Duodenal mucosa (tissue), 2 donors: ENCODE measurements around the gene RPA3.

Source experiments
- H3K27ac ChIP-seq: one replicate; pipeline ENCODE4 v1.7.0; 2013; ENCODE audit warnings: low read depth, low read length
- H3K27me3 ChIP-seq, 2 donors: one replicate each; pipeline ENCODE4 v1.7.0; 2013; ENCODE audit warnings: low read length in 2 of 2, control low read depth in 1 of 2; ENCODE audit not compliant: insufficient read depth in 2 of 2, control insufficient read depth in 1 of 2
- H3K36me3 ChIP-seq, 2 donors: one replicate each; pipeline ENCODE4 v1.7.0; 2013; ENCODE audit warnings: low read length in 2 of 2, control low read depth in 1 of 2; ENCODE audit not compliant: insufficient read depth in 2 of 2, control insufficient read depth in 1 of 2
- H3K4me1 ChIP-seq, 2 donors: one replicate each; pipeline ENCODE4 v1.7.0; 2013; ENCODE audit warnings: low read length in 2 of 2, control low read depth in 1 of 2; ENCODE audit not compliant: insufficient read depth in 2 of 2, control insufficient read depth in 1 of 2
- H3K4me3 ChIP-seq, 2 donors: one replicate each; pipeline ENCODE4 v1.7.0; 2013; ENCODE audit warnings: low read length in 2 of 2, low read depth in 1 of 2
- H3K9ac ChIP-seq, 2 donors: one replicate each; pipeline ENCODE4 v1.7.0; 2013; ENCODE audit warnings: low read length in 2 of 2, low read depth in 1 of 2
- H3K9me3 ChIP-seq, 2 donors: one replicate each; pipeline ENCODE4 v1.7.0; 2013; ENCODE audit warnings: low read length in 2 of 2, control low read depth in 1 of 2; ENCODE audit not compliant: control insufficient read depth in 1 of 2

Gene RPA3

DNA sequence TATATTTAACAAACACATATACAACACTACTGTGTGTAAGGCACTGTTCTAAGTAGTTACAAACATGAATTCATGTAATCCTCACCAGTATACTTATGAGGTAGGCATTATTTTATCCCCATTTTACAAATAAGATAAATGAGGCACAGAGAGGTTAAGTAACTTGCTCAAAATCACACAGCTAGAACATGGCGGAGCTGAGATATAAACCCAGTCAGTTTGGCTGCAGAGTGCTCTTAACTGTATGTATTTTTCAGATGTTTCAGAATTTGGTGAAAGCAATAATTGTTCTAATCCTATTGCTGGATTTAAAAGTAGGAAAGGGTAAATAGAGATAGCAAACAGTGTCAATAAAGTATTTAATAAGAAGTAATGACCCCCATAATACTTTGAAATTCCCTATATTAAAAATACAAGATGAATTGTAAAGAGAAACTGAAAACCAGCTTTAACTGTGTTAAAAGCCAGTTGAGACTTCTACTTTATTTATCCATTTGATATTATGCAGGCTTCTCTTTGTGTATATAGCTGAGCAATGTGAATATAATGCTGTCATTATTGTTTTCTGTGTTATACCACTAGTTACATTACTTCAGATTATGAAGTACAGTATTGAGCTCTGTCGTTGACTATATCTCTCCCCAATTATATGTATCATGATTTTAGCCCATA lies 32.3 kb upstream of the RPA3 start:
- no peak overlapping the region for H3K9ac ChIP-seq
- no peak overlapping the region for H3K4me3 ChIP-seq
- H3K4me1 ChIP-seq: peaks cover 12 to 27% of the 10 kb centered on the region in 2 donors
- no peak overlapping the region for H3K27ac ChIP-seq
- H3K27me3 ChIP-seq: no peaks in the 10 kb centered on the region
- H3K36me3 ChIP-seq: no peaks in the 10 kb centered on the region
- no peaks in the 10 kb centered on the region for H3K9me3 ChIP-seq

DNA sequence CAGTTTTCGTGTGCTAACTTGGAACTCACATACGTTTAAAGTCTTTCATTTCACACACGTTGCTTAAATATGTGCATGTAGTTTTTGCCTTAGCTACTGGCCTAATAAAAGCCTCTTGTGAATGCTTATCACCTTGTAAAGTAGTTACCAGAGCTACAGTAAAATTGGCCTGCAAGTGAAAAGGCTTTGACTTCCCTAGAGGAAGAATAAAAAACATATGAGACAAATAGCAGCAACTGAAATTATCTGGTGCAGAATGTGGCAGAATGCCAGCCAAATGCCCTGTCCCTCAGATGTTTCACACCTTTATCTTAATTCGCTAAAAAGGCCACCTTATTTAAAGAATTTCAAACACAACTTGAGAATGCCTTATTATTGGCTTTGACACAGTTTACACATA lies 28.1 kb upstream of the RPA3 start:
- Histone ChIP-seq H3K4me1 (peaks cover 10 to 22% of the 10 kb centered on the region in 2 donors), H3K36me3 (no peaks in the 10 kb centered on the region), H3K4me3 (no peak overlapping the region), H3K9ac (no peak overlapping the region), H3K9me3 (no peaks in the 10 kb centered on the region), H3K27ac (no peak overlapping the region), H3K27me3 (no peaks in the 10 kb centered on the region)

DNA sequence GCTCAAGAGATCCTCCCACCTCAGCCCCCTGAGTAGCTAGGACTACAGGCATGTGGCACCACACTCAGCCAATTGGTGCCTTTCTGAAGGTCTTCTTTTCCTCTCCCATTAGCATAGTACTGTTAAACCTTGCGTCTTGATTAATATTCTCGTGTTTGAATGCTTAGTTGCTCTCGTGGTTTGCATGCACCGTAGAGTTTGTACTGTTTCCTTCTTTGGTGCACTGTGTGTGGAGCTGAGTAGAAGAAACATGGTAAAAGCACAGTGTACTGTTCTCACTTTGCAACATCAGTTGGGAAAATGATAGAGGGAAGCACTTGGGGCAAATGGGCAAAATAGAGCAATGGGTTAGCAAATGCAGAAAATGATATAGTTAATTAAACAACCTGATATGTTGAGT lies 27.6 kb upstream of the RPA3 start:
- Histone ChIP-seq H3K4me3 (no peak overlapping the region), H3K36me3 (no peaks in the 10 kb centered on the region), H3K27me3 (no peaks in the 10 kb centered on the region), H3K27ac (no peak overlapping the region), H3K4me1 (peaks cover 5 to 18% of the 10 kb centered on the region in 2 donors), H3K9ac (no peak overlapping the region), H3K9me3 (no peaks in the 10 kb centered on the region)

DNA sequence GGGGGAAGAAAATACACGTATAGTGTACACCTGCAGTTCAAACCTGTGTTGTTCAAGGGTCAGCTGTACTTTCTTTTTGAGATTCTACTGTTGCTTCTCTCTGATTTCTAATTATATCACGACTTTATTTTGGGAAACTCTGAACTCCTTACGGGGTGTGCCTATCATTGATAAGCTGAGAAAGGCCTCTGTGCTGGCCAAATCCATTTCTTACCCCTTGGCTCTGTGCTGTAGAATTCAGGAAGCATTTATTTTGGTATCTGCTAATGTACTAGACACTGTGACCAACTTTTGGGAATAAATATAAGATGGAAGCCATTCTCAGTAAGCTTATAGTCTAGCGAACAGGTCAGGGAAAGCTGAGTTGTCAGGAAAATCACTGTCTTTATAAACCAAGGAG lies 26.9 kb upstream of the RPA3 start:
- H3K4me3 ChIP-seq: no peak overlapping the region
- no peak overlapping the region for H3K9ac ChIP-seq
- no peaks in the 10 kb centered on the region for H3K27me3 ChIP-seq
- H3K27ac ChIP-seq: no peak overlapping the region
- peaks cover 0 to 11% of the 10 kb centered on the region in 2 donors for H3K4me1 ChIP-seq
- H3K36me3 ChIP-seq: no peaks in the 10 kb centered on the region
- H3K9me3 ChIP-seq: no peaks in the 10 kb centered on the region

GRCh38 chr7:7742223-7742622 lies 23.8 kb upstream of the RPA3 start:
- Histone ChIP-seq H3K9ac (no peak overlapping the region), H3K36me3 (no peaks in the 10 kb centered on the region), H3K4me3 (no peak overlapping the region), H3K27ac (no peak overlapping the region), H3K9me3 (no peaks in the 10 kb centered on the region), H3K27me3 (no peaks in the 10 kb centered on the region), H3K4me1 (peaks cover 4 to 19% of the 10 kb centered on the region in 2 donors)

GRCh38 chr7:7740037-7740355 lies 21.6 kb upstream of the RPA3 start:
- Histone ChIP-seq H3K9ac (no peak overlapping the region), H3K4me1 (peaks cover 4 to 10% of the 10 kb centered on the region in 2 donors), H3K36me3 (no peaks in the 10 kb centered on the region), H3K4me3 (no peak overlapping the region), H3K9me3 (no peaks in the 10 kb centered on the region), H3K27ac (no peak overlapping the region), H3K27me3 (no peaks in the 10 kb centered on the region)

GRCh38 chr7:7739204-7740036 lies 21.0 kb upstream of the RPA3 start:
- H3K36me3 ChIP-seq: no peaks in the 10 kb centered on the region
- no peak overlapping the region for H3K27ac ChIP-seq
- H3K4me1 ChIP-seq: peaks cover 4 to 10% of the 10 kb centered on the region in 2 donors
- H3K9me3 ChIP-seq: no peaks in the 10 kb centered on the region
- no peak overlapping the region for H3K9ac ChIP-seq
- H3K27me3 ChIP-seq: no peaks in the 10 kb centered on the region
- H3K4me3 ChIP-seq: no peak overlapping the region

DNA sequence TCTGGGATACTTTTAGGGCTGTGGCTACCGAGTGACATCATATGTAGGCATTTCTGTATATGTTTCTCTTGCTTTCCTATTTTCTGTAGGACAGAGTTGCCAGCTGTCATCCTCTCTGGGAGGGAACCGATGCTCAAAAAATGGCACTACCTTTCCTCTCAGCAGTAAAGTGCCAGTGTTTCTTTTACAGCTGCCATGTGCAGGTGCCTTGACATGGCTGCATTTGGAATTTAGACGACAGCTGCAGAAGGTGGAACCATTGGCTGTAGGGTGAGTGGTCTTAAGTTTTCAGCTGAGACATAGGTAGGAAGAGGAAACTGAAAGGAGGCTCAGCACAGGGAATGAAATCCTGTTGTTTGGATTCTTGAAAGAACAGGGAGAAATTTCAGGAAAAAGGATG lies 20.2 kb upstream of the RPA3 start:
- H3K9ac ChIP-seq: no peak overlapping the region
- H3K4me1 ChIP-seq: peaks cover 4 to 10% of the 10 kb centered on the region in 2 donors
- no peak overlapping the region for H3K4me3 ChIP-seq
- no peaks in the 10 kb centered on the region for H3K9me3 ChIP-seq
- no peaks in the 10 kb centered on the region for H3K36me3 ChIP-seq
- no peak overlapping the region for H3K27ac ChIP-seq
- no peaks in the 10 kb centered on the region for H3K27me3 ChIP-seq

- Histone ChIP-seq H3K27ac (no peak overlapping the region), H3K36me3 (no peaks in the 10 kb centered on the region), H3K4me1 (peaks cover 4 to 10% of the 10 kb centered on the region in 2 donors), H3K9me3 (no peaks in the 10 kb centered on the region), H3K9ac (no peak overlapping the region), H3K4me3 (no peak overlapping the region), H3K27me3 (no peaks in the 10 kb centered on the region)
These were observed 19.8 kb upstream of the RPA3 start for GRCh38 chr7:7738177-7738576.

- no peak overlapping the region for H3K4me3 ChIP-seq
- no peak overlapping the region for H3K9ac ChIP-seq
- H3K36me3 ChIP-seq: no peaks in the 10 kb centered on the region
- H3K27ac ChIP-seq: no peak overlapping the region
- no peaks in the 10 kb centered on the region for H3K9me3 ChIP-seq
- H3K4me1 ChIP-seq: peaks cover 4 to 10% of the 10 kb centered on the region in 2 donors
- H3K27me3 ChIP-seq: no peaks in the 10 kb centered on the region
These were observed 19.3 kb upstream of the RPA3 start for GRCh38 chr7:7737674-7738073.
